ENCODE results near the gene SSNA1. TPM values are rescaled to one million over a fixed set of nuclear protein-coding genes. Genes with fewer than 3 reads are reported as not detected.

Gene SSNA1
- total and polyA plus RNA-seq, 2 experiments from 2014 or later: 82.2 to 128 TPM

- TF ChIP-seq EZH2 (IDR thresholded peaks at IDR 0.05; ENCODE audit: borderline replicate concordance): no peak
- TF ChIP-seq EZH2phosphoT487 (IDR thresholded peaks at IDR 0.05; ENCODE audit: low read depth, severe bottlenecking, unreplicated experiment): no peak
- no peak for TF ChIP-seq CTCF (IDR thresholded peaks at IDR 0.05; ENCODE audit: poor library complexity)
- no peaks in the 10 kb centered on the region for H3K36me3 ChIP-seq (replicated peaks; ENCODE audit: insufficient read depth, low read depth)
- no peaks in the 10 kb centered on the region for H3K79me2 ChIP-seq
- H3K4me1 ChIP-seq (ENCODE audit: insufficient read depth): no peaks in the 10 kb centered on the region
- no peak for DNase-seq (ENCODE audit: low spot score)
- H3K4me3 ChIP-seq: no peak overlapping the region
- H3K9me3 ChIP-seq (ENCODE audit: low read depth): no peaks in the 10 kb centered on the region
- no peaks in the 10 kb centered on the region for H4K20me1 ChIP-seq (ENCODE audit: insufficient read depth, poor library complexity, severe bottlenecking)
- H3K9me2 ChIP-seq (replicated peaks; ENCODE audit: insufficient read depth): no peaks in the 10 kb centered on the region
- 94% methylated on average over 24 of the region's 26 CpGs for WGBS (ENCODE audit: low lambda C conversion rate, missing lambda C conversion rate)
- peaks cover 12% of the 10 kb centered on the region for H3K27me3 ChIP-seq
- no peak overlapping the region for H2AFZ ChIP-seq
- H3K4me2 ChIP-seq: no peak overlapping the region
- no peak overlapping the region for H3K27ac ChIP-seq
Measured at GRCh38 chr9:137147091-137147792, 41.2 kb upstream of the SSNA1 start.

GRCh38 chr9:137147793-137148160 is 40.7 kb upstream of the SSNA1 start:
- no peak overlapping the region for H3K4me2 ChIP-seq
- 50% methylated on average over 10 of the region's 24 CpGs for WGBS (ENCODE audit: low lambda C conversion rate, missing lambda C conversion rate)
- H3K9me2 ChIP-seq (replicated peaks; ENCODE audit: insufficient read depth): no peaks in the 10 kb centered on the region
- H4K20me1 ChIP-seq (ENCODE audit: insufficient read depth, poor library complexity, severe bottlenecking): no peaks in the 10 kb centered on the region
- no peaks in the 10 kb centered on the region for H3K79me2 ChIP-seq
- no peak overlapping the region for H3K4me3 ChIP-seq
- H3K4me1 ChIP-seq (ENCODE audit: insufficient read depth): no peaks in the 10 kb centered on the region
- TF ChIP-seq CTCF (IDR thresholded peaks at IDR 0.05; ENCODE audit: poor library complexity) (no peak), EZH2phosphoT487 (IDR thresholded peaks at IDR 0.05; ENCODE audit: low read depth, severe bottlenecking, unreplicated experiment) (no peak), EZH2 (IDR thresholded peaks at IDR 0.05; ENCODE audit: borderline replicate concordance) (no peak)
- H3K36me3 ChIP-seq (replicated peaks; ENCODE audit: insufficient read depth, low read depth): no peaks in the 10 kb centered on the region
- H2AFZ ChIP-seq: no peak overlapping the region
- no peaks in the 10 kb centered on the region for H3K9me3 ChIP-seq (ENCODE audit: low read depth)
- DNase-seq (ENCODE audit: low spot score): no peak
- H3K27ac ChIP-seq: no peak overlapping the region
- H3K27me3 ChIP-seq: peaks cover 7% of the 10 kb centered on the region

GRCh38 chr9:137148242-137148641 is 40.2 kb upstream of the SSNA1 start:
- Histone ChIP-seq H3K9me2 (replicated peaks; ENCODE audit: insufficient read depth) (no peaks in the 10 kb centered on the region), H2AFZ (no peak overlapping the region), H3K27ac (no peak overlapping the region), H3K79me2 (no peaks in the 10 kb centered on the region), H3K4me2 (no peak overlapping the region), H3K36me3 (replicated peaks; ENCODE audit: insufficient read depth, low read depth) (no peaks in the 10 kb centered on the region), H3K4me1 (ENCODE audit: insufficient read depth) (no peaks in the 10 kb centered on the region), H3K27me3 (peaks cover 4% of the 10 kb centered on the region), H3K9me3 (ENCODE audit: low read depth) (no peaks in the 10 kb centered on the region), H4K20me1 (ENCODE audit: insufficient read depth, poor library complexity, severe bottlenecking) (no peaks in the 10 kb centered on the region), H3K4me3 (no peak overlapping the region)
- no peak for DNase-seq (ENCODE audit: low spot score)
- no peak for TF ChIP-seq CTCF (IDR thresholded peaks at IDR 0.05; ENCODE audit: poor library complexity)
- TF ChIP-seq EZH2phosphoT487 (IDR thresholded peaks at IDR 0.05; ENCODE audit: low read depth, severe bottlenecking, unreplicated experiment): no peak
- WGBS (ENCODE audit: low lambda C conversion rate, missing lambda C conversion rate): 87% methylated on average over 24 of the region's 27 CpGs

All from hepatocyte (in vitro differentiated cells).